Measurements from ENCODE around the gene MAPT. TPM values are rescaled to one million over a fixed set of nuclear protein-coding genes. Genes with fewer than 3 reads are reported as not detected.

MAPT gene
- total and polyA plus RNA-seq, 2 of the 4 experiments (the other 2 are of a cell fraction): 0.18 to 0.19 TPM

GRCh38 chr17:45917081-45917480 lies 22.7 kb downstream of the MAPT start:
- WGBS, 2 experiments (ENCODE audit: extremely low coverage in 2 of 2, insufficient read length in 1 of 2): 40% methylated on average over 1 of the region's 7 CpGs; no CpG with 5 or more reads in 1 of the 2 experiments
- H2BK20ac ChIP-seq (ENCODE audit: low read depth, low read length): no peak overlapping the region
- H3K79me1 ChIP-seq (ENCODE audit: low read depth in 1 of 2, low read length in 2 of 2): no peaks in the 10 kb centered on the region
- H3K27me3 ChIP-seq (ENCODE audit: control insufficient read depth, insufficient read depth, low read length): peaks cover 34% of the 10 kb centered on the region
- no peak overlapping the region for H3K4me2 ChIP-seq (ENCODE audit: low read depth, low read length)
- dilution Hi-C loops (cut with HindIII; ENCODE audit: low sequenced_read_pairs, unreplicated experiment) (no loop called here), in situ Hi-C loops (cut with MboI; ENCODE audit: low sequenced_read_pairs) (no loop called here), intact Hi-C loops (cut with micrococcal nuclease) (no loop called here)
- no peak overlapping the region for H2BK120ac ChIP-seq (ENCODE audit: low read depth, low read length)
- H3K9ac ChIP-seq (ENCODE audit: low read depth, low read length): no peak overlapping the region
- H4K91ac ChIP-seq (ENCODE audit: insufficient read depth, low read depth, low read length): no peak overlapping the region
- H4K8ac ChIP-seq (ENCODE audit: low read depth in 2 of 2, low read length in 2 of 2): no peak overlapping the region
- DNase-seq (no peak), ATAC-seq (ENCODE audit: low read depth) (no peak)
- H4K20me1 ChIP-seq (ENCODE audit: insufficient read depth, low read length): no peaks in the 10 kb centered on the region
- H3K36me3 ChIP-seq (ENCODE audit: control insufficient read depth, insufficient read depth, low read length): no peaks in the 10 kb centered on the region
- ChIA-PET CTCF (no interaction called here), POLR2A (ENCODE audit: unreplicated experiment) (no interaction called here)
- no peak overlapping the region for H2BK5ac ChIP-seq (ENCODE audit: low read depth, low read length, poor library complexity, severe bottlenecking)
- H4K5ac ChIP-seq (ENCODE audit: low read depth, low read length): no peak overlapping the region
- peaks cover 5% of the 10 kb centered on the region; the same call in 1 of the 2 replicates for H3K9me1 ChIP-seq (ENCODE audit: insufficient read depth, low read length)
- no peak overlapping the region for H3K18ac ChIP-seq (ENCODE audit: low read depth, low read length)
- no peak overlapping the region for H3K4me3 ChIP-seq (ENCODE audit: insufficient read depth, low read depth, low read length)
- H3K27ac ChIP-seq (ENCODE audit: insufficient read depth, low read length): no peak overlapping the region
- no peaks in the 10 kb centered on the region for H3K4me1 ChIP-seq (ENCODE audit: control insufficient read depth, insufficient read depth, low read length)
- no TSS peak for BruUV-seq (replicated peaks)
- no peak overlapping the region for H2BK15ac ChIP-seq (ENCODE audit: low read depth, low read length)
- H2AFZ ChIP-seq (replicated peaks; ENCODE audit: low read length, poor library complexity): no peak overlapping the region
- TF ChIP-seq NFE2L2 (IDR thresholded peaks at IDR 0.05; ENCODE audit: low read depth, low read length): no peak
- TF ChIP-seq CTCF (conservative IDR thresholded peaks at IDR 0.05; ENCODE audit: low read depth, low read length): no peak
- no peak for TF ChIP-seq MXI1 (IDR thresholded peaks at IDR 0.05; ENCODE audit: borderline replicate concordance, low read depth, low read length)
- no peak for TF ChIP-seq CHD1 (IDR thresholded peaks at IDR 0.05; ENCODE audit: low read depth, low read length)
- TF ChIP-seq, protein P1, sequence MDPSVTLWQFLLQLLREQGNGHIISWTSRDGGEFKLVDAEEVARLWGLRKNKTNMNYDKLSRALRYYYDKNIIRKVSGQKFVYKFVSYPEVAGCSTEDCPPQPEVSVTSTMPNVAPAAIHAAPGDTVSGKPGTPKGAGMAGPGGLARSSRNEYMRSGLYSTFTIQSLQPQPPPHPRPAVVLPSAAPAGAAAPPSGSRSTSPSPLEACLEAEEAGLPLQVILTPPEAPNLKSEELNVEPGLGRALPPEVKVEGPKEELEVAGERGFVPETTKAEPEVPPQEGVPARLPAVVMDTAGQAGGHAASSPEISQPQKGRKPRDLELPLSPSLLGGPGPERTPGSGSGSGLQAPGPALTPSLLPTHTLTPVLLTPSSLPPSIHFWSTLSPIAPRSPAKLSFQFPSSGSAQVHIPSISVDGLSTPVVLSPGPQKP (IDR thresholded peaks at IDR 0.05; ENCODE audit: borderline replicate concordance, low read depth, low read length): no peak
- TF ChIP-seq MAZ (IDR thresholded peaks at IDR 0.05; ENCODE audit: borderline replicate concordance, low read depth, low read length): no peak
- no peak for TF ChIP-seq RCOR1 (IDR thresholded peaks at IDR 0.05; ENCODE audit: insufficient replicate concordance, low read length)
- no peak for TF ChIP-seq RAD21 (IDR thresholded peaks at IDR 0.05; ENCODE audit: low read length)
- TF ChIP-seq FOS (IDR thresholded peaks at IDR 0.05; ENCODE audit: low read depth, low read length): no peak
- TF ChIP-seq SMC3 (IDR thresholded peaks at IDR 0.05; ENCODE audit: low read depth, low read length): no peak
- TF ChIP-seq MAFK (IDR thresholded peaks at IDR 0.05; ENCODE audit: low read depth, low read length): no peak
- no peak for TF ChIP-seq CEBPB (IDR thresholded peaks at IDR 0.05; ENCODE audit: low read depth, low read length)
- no peak for TF ChIP-seq RFX5 (IDR thresholded peaks at IDR 0.05; ENCODE audit: low read depth, low read length)
- TF ChIP-seq BHLHE40 (IDR thresholded peaks at IDR 0.05; ENCODE audit: low read depth, low read length): no peak
- no peak overlapping the region for H3K4ac ChIP-seq (ENCODE audit: low read depth, low read length)
- peaks cover 3% of the 10 kb centered on the region for H3K9me3 ChIP-seq (ENCODE audit: control insufficient read depth, insufficient read depth, low read length)
- H3K14ac ChIP-seq (replicated peaks; ENCODE audit: low read depth, low read length): no peak overlapping the region
- no peak overlapping the region for H2AK9ac ChIP-seq (replicated peaks; ENCODE audit: low read depth, low read length, poor library complexity)
- H3K23ac ChIP-seq (ENCODE audit: low read depth, low read length): no peak overlapping the region
- H2AK5ac ChIP-seq (ENCODE audit: low read depth, low read length): no peak overlapping the region
- no peak overlapping the region for H3K56ac ChIP-seq (ENCODE audit: extremely low read depth, insufficient read depth, low read length)

All from IMR-90 (cell line).